ENCODE data around the gene ABHD8. TPM values are rescaled to one million over a fixed set of nuclear protein-coding genes. Genes with fewer than 3 reads are reported as not detected.

ABHD8 gene
- total RNA-seq, 4 donors from 2014 or later = 12.2 to 25.0 (median 19.8) TPM

- peak; percentile 22 to 54 for TF ChIP-seq POLR2A (IDR thresholded peaks at IDR 0.05)
- no peak for TF ChIP-seq CTCF (IDR thresholded peaks at IDR 0.05 in 4 of 5, conservative IDR thresholded peaks at IDR 0.05 in 1 of 5)
- intact Hi-C loops (cut with DNase I; ENCODE audit: low total_unique reads) (no loop called here), in situ Hi-C loops (cut with MboI; ENCODE audit: low sequenced_read_pairs in 4 of 4) (no loop called here)
- peak within 1 kb of the TSS; percentile 57 to 87 (median 74) for H3K27ac ChIP-seq
- no peak for ATAC-seq
- DNase-seq = no peak
- H3K4me1 ChIP-seq = peaks cover 8 to 10% of the 10 kb centered on the region in 2 donors
- no peaks in the 10 kb centered on the region for H3K27me3 ChIP-seq
- H3K9me3 ChIP-seq = no peaks in the 10 kb centered on the region
- H3K36me3 ChIP-seq = peaks cover 0 to 9% of the 10 kb centered on the region in 2 donors
- H3K4me3 ChIP-seq = peak within 1 kb of the TSS; percentile 32 to 57 (median 42)
These were observed 38.6 kb downstream of the ABHD8 start, which contains the start of gene USHBP1 for GRCh38 chr19:17264641-17264979. TSS of gene USHBP1 (minus strand) at chr19:17264745. CDS start at chr19:17264299, 446 bp downstream.

- ATAC-seq (no peak), DNase-seq (no peak)
- peaks cover 0 to 4% of the 10 kb centered on the region in 2 donors for H3K36me3 ChIP-seq
- TF ChIP-seq CTCF (IDR thresholded peaks at IDR 0.05 in 4 of 5, conservative IDR thresholded peaks at IDR 0.05 in 1 of 5) (no peak), POLR2A (IDR thresholded peaks at IDR 0.05) (no peak)
- no peaks in the 10 kb centered on the region for H3K27me3 ChIP-seq
- peak overlapping the region; percentile 51 to 87 (median 74) for H3K27ac ChIP-seq
- H3K4me1 ChIP-seq = peaks cover 8 to 10% of the 10 kb centered on the region in 2 donors
- in situ Hi-C loops (cut with MboI; ENCODE audit: low sequenced_read_pairs in 4 of 4) = no loop called here
- peak overlapping the region; percentile 32 to 57 (median 42) for H3K4me3 ChIP-seq
- intact Hi-C loops (cut with DNase I; ENCODE audit: low total_unique reads) = no loop called here
- H3K9me3 ChIP-seq = no peaks in the 10 kb centered on the region
These were observed 39.2 kb downstream of the ABHD8 start for GRCh38 chr19:17263712-17264640.

GRCh38 chr19:17262557-17262956, 40.7 kb downstream of the ABHD8 start:
- no peaks in the 10 kb centered on the region for H3K9me3 ChIP-seq
- no peak for ATAC-seq
- intact Hi-C loops (cut with DNase I; ENCODE audit: low total_unique reads) = no loop called here
- no peaks in the 10 kb centered on the region for H3K27me3 ChIP-seq
- no peaks in the 10 kb centered on the region for H3K36me3 ChIP-seq
- peak overlapping the region in 2 of 4 donors; percentile 8 to 70 for H3K27ac ChIP-seq
- no peaks in the 10 kb centered on the region for H3K4me1 ChIP-seq
- TF ChIP-seq POLR2A (IDR thresholded peaks at IDR 0.05) (no peak), CTCF (IDR thresholded peaks at IDR 0.05 in 4 of 5, conservative IDR thresholded peaks at IDR 0.05 in 1 of 5) (no peak)
- H3K4me3 ChIP-seq = peak overlapping the region in 2 of 4 donors; percentile 24 to 57
- in situ Hi-C loops (cut with MboI; ENCODE audit: low sequenced_read_pairs in 4 of 4) = no loop called here
- no peak for DNase-seq

- no peak overlapping the region for H3K27ac ChIP-seq
- no peaks in the 10 kb centered on the region for H3K9me3 ChIP-seq
- intact Hi-C loops (cut with DNase I; ENCODE audit: low total_unique reads) (loop anchor here (1.0 kb wide), 2 partner anchors 21 to 42 kb away; partner anchors contain the start of gene ABHD8), in situ Hi-C loops (cut with MboI; ENCODE audit: low sequenced_read_pairs in 4 of 4) (no loop called here)
- ATAC-seq = peak; percentile 92 to 98
- no peaks in the 10 kb centered on the region for H3K36me3 ChIP-seq
- no peak overlapping the region for H3K4me3 ChIP-seq
- TF ChIP-seq CTCF (IDR thresholded peaks at IDR 0.05 in 4 of 5, conservative IDR thresholded peaks at IDR 0.05 in 1 of 5) = peak; percentile 76 to 94 (median 88)
- no peak for TF ChIP-seq POLR2A (IDR thresholded peaks at IDR 0.05)
- no peaks in the 10 kb centered on the region for H3K27me3 ChIP-seq
- H3K4me1 ChIP-seq = no peaks in the 10 kb centered on the region
- peak; percentile 57 to 77 for DNase-seq
These were observed 42.3 kb downstream of the ABHD8 start for GRCh38 chr19:17260842-17261325.
